ENCODE measurements around the gene MEGF11. TPM values are rescaled to one million over a fixed set of nuclear protein-coding genes. Genes with fewer than 3 reads are reported as not detected.

MEGF11 gene
- total RNA-seq, 1 experiment from 2014 or later: 2.3 TPM

GRCh38 chr15:66214246-66214645 lies 39.3 kb downstream of the MEGF11 start:
- no peaks in the 10 kb centered on the region for H3K36me3 ChIP-seq (ENCODE audit: control insufficient read depth in 1 of 2, insufficient read depth in 2 of 2, low read length in 2 of 2)
- no peak for ATAC-seq
- H3K9me2 ChIP-seq (ENCODE audit: insufficient read depth): no peaks in the 10 kb centered on the region
- H4K20me1 ChIP-seq (ENCODE audit: insufficient read depth): no peaks in the 10 kb centered on the region
- H3K79me2 ChIP-seq (ENCODE audit: insufficient read depth, low read length): no peaks in the 10 kb centered on the region
- RAD21 ChIA-PET (ENCODE audit: low non-redundant PET in 1 of 2, low total read pairs in 2 of 2, uncharacterized antibody in 2 of 2, unreplicated experiment in 2 of 2): no interaction called here
- no peak overlapping the region for H3K9ac ChIP-seq (ENCODE audit: low read length)
- no peak overlapping the region for H3K4me2 ChIP-seq (ENCODE audit: low read length)
- H3K27ac ChIP-seq (ENCODE audit: low read depth, low read length): no peak overlapping the region
- POLR2A ChIA-PET: no interaction called here
- no peak overlapping the region for H2AFZ ChIP-seq (ENCODE audit: low read depth, low read length, poor library complexity, severe bottlenecking)
- H3K9me3 ChIP-seq (ENCODE audit: control insufficient read depth in 1 of 2, insufficient read depth in 1 of 2, low read depth in 1 of 2, low read length in 2 of 2): no peaks in the 10 kb centered on the region
- CTCF ChIA-PET: no interaction called here
- DNase-seq (ENCODE audit: low read depth, low spot score): no peak
- no TSS peak for BruUV-seq (replicated peaks)
- no peak overlapping the region for H3K4me3 ChIP-seq (replicated peaks in 1 of 2; ENCODE audit: low read depth in 1 of 2, low read length in 2 of 2)
- intact Hi-C loops (cut with micrococcal nuclease): no loop called here
- H3K4me1 ChIP-seq (ENCODE audit: control insufficient read depth in 1 of 2, insufficient read depth in 2 of 2, low read length in 2 of 2): no peaks in the 10 kb centered on the region
- H3K27me3 ChIP-seq (ENCODE audit: insufficient read depth, low read length): no peaks in the 10 kb centered on the region
- TF ChIP-seq, protein P1, sequence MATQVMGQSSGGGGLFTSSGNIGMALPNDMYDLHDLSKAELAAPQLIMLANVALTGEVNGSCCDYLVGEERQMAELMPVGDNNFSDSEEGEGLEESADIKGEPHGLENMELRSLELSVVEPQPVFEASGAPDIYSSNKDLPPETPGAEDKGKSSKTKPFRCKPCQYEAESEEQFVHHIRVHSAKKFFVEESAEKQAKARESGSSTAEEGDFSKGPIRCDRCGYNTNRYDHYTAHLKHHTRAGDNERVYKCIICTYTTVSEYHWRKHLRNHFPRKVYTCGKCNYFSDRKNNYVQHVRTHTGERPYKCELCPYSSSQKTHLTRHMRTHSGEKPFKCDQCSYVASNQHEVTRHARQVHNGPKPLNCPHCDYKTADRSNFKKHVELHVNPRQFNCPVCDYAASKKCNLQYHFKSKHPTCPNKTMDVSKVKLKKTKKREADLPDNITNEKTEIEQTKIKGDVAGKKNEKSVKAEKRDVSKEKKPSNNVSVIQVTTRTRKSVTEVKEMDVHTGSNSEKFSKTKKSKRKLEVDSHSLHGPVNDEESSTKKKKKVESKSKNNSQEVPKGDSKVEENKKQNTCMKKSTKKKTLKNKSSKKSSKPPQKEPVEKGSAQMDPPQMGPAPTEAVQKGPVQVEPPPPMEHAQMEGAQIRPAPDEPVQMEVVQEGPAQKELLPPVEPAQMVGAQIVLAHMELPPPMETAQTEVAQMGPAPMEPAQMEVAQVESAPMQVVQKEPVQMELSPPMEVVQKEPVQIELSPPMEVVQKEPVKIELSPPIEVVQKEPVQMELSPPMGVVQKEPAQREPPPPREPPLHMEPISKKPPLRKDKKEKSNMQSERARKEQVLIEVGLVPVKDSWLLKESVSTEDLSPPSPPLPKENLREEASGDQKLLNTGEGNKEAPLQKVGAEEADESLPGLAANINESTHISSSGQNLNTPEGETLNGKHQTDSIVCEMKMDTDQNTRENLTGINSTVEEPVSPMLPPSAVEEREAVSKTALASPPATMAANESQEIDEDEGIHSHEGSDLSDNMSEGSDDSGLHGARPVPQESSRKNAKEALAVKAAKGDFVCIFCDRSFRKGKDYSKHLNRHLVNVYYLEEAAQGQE (IDR thresholded peaks at IDR 0.05; ENCODE audit: low read depth): no peak
- TF ChIP-seq CBX3 (IDR thresholded peaks at IDR 0.05; ENCODE audit: low read depth): no peak
- no peak for TF ChIP-seq EZH2 (IDR thresholded peaks at IDR 0.05)
- no peak for TF ChIP-seq TCF7L2 (IDR thresholded peaks at IDR 0.05; ENCODE audit: borderline replicate concordance, extremely low read depth, insufficient read depth, insufficient read length)
- TF ChIP-seq EZH2phosphoT487 (IDR thresholded peaks at IDR 0.05; ENCODE audit: borderline replicate concordance): no peak
- TF ChIP-seq YY1 (IDR thresholded peaks at IDR 0.05; ENCODE audit: extremely low read depth, insufficient replicate concordance, low read depth, low read length): no peak
- TF ChIP-seq CEBPB (IDR thresholded peaks at IDR 0.05; ENCODE audit: low read depth): no peak
- TF ChIP-seq SIN3A (IDR thresholded peaks at IDR 0.05; ENCODE audit: low read depth): no peak
- no peak for TF ChIP-seq ELF1 (IDR thresholded peaks at IDR 0.05; ENCODE audit: borderline replicate concordance, low read depth)
- TF ChIP-seq ZBTB33 (IDR thresholded peaks at IDR 0.05; ENCODE audit: extremely low read depth, insufficient replicate concordance, low read length): no peak
- TF ChIP-seq SRF (IDR thresholded peaks at IDR 0.05; ENCODE audit: low read depth): no peak
- no peak for TF ChIP-seq CTCF (IDR thresholded peaks at IDR 0.05 in 2 of 3, conservative IDR thresholded peaks at IDR 0.05 in 1 of 3; ENCODE audit: borderline replicate concordance in 1 of 3, insufficient read depth in 1 of 3, low read depth in 2 of 3, low read length in 2 of 3)
- TF ChIP-seq RAD21 (IDR thresholded peaks at IDR 0.05; ENCODE audit: low read depth): no peak
- no peak for TF ChIP-seq POLR2A (IDR thresholded peaks at IDR 0.05; ENCODE audit: borderline replicate concordance, extremely low read depth, insufficient read depth, insufficient read length)
- no peak for TF ChIP-seq ZNF274 (IDR thresholded peaks at IDR 0.05; ENCODE audit: low read depth, low read length)
- no peak for TF ChIP-seq POLR2AphosphoS5 (IDR thresholded peaks at IDR 0.05; ENCODE audit: low read depth, low read length)
